Mesenchymal stem cell (in vitro differentiated cells and primary cell): ENCODE data around the gene SUB1.
"Not testable (repeated sequence)": the region's sequence is repeated elsewhere in the genome, so short reads cannot be mapped to it uniquely, and the experiment has no call there.

Experiments used
- DNase-seq: peaks from one replicate; pipeline ENCODE4 v3.0.0-alpha.2; 2013
- H2AFZ ChIP-seq: one replicate; pipeline ENCODE4 v1.6.1; 2013; ENCODE audit warnings: low read depth, mild to moderate bottlenecking, control low read depth, inconsistent platforms, low read length, moderate library complexity
- H2AK5ac ChIP-seq: 2 replicates; pipeline ENCODE4 v1.6.1; 2013; ENCODE audit warnings: low read length, moderate library complexity, mild to moderate bottlenecking, inconsistent platforms; ENCODE audit not compliant: severe bottlenecking
- H2BK120ac ChIP-seq: one replicate; pipeline ENCODE4 v1.6.1; 2013; ENCODE audit warnings: low read depth, mild to moderate bottlenecking, inconsistent platforms, low read length, moderate library complexity
- H2BK12ac ChIP-seq, 2 experiments: one replicate each; pipeline ENCODE4 v1.6.1; 2013; ENCODE audit warnings: inconsistent platforms in 2 of 2, low read length in 2 of 2, mild to moderate bottlenecking in 2 of 2, moderate library complexity in 2 of 2, control low read depth in 1 of 2
- H2BK15ac ChIP-seq: one replicate; pipeline ENCODE4 v1.6.1; 2013; ENCODE audit warnings: mild to moderate bottlenecking, low read depth, inconsistent platforms; ENCODE audit not compliant: poor library complexity, severe bottlenecking
- H2BK5ac ChIP-seq: 2 replicates; pipeline ENCODE4 v1.6.1; 2013; ENCODE audit warnings: low read depth, mild to moderate bottlenecking, low read length, control low read depth, inconsistent platforms; ENCODE audit not compliant: poor library complexity, severe bottlenecking
- H3K14ac ChIP-seq, 2 experiments: one replicate each; pipeline ENCODE4 v1.6.1; 2013; ENCODE audit warnings: inconsistent platforms in 2 of 2, low read length in 2 of 2, control low read depth in 1 of 2, mild to moderate bottlenecking in 1 of 2, moderate library complexity in 1 of 2
- H3K18ac ChIP-seq, 2 experiments: one replicate each; pipeline ENCODE4 v1.6.1; 2013; ENCODE audit warnings: inconsistent platforms in 2 of 2, low read length in 2 of 2, control low read depth in 1 of 2, low read depth in 1 of 2, mild to moderate bottlenecking in 1 of 2
- H3K23ac ChIP-seq, 2 experiments: one replicate each; pipeline ENCODE4 v1.6.1; 2013; ENCODE audit warnings: inconsistent platforms in 2 of 2, low read length in 2 of 2, mild to moderate bottlenecking in 2 of 2, moderate library complexity in 2 of 2, control low read depth in 1 of 2
- H3K27ac ChIP-seq: 2 replicates; pipeline ENCODE4 v1.5.1; 2013; ENCODE audit warnings: mild to moderate bottlenecking, moderate library complexity, low read length, control low read depth, inconsistent platforms; ENCODE audit not compliant: poor library complexity, severe bottlenecking
- H3K27me3 ChIP-seq, 2 experiments: 2 replicates each; pipeline versions ENCODE4 v1.6.1 to v1.7.0; 2013; ENCODE audit warnings: low read length in 2 of 2, mild to moderate bottlenecking in 2 of 2, moderate library complexity in 2 of 2, control low read depth in 1 of 2, inconsistent platforms in 1 of 2; ENCODE audit not compliant: control insufficient read depth in 1 of 2, insufficient read depth in 1 of 2
- H3K36me3 ChIP-seq, 2 experiments: 2 replicates each; pipeline versions ENCODE4 v1.6.1 to v1.7.0; 2013; ENCODE audit warnings: low read length in 2 of 2, control low read depth in 1 of 2, inconsistent platforms in 1 of 2, low read depth in 1 of 2, mild to moderate bottlenecking in 1 of 2; ENCODE audit not compliant: insufficient read depth in 2 of 2, control insufficient read depth in 1 of 2
- H3K4ac ChIP-seq, 2 experiments: one replicate each; pipeline ENCODE4 v1.6.1; 2013; ENCODE audit warnings: inconsistent platforms in 2 of 2, low read length in 2 of 2, mild to moderate bottlenecking in 2 of 2, moderate library complexity in 2 of 2, control low read depth in 1 of 2, low read depth in 1 of 2
- H3K4me1 ChIP-seq: 2 replicates; pipeline ENCODE4 v1.6.1; 2013; ENCODE audit warnings: low read depth, low read length, control low read depth; ENCODE audit not compliant: control insufficient read depth, insufficient read depth
- H3K4me2 ChIP-seq: 2 replicates; pipeline ENCODE4 v1.6.1; 2013; ENCODE audit warnings: low read length, mild to moderate bottlenecking, inconsistent platforms; ENCODE audit not compliant: poor library complexity, severe bottlenecking
- H3K4me3 ChIP-seq, 2 experiments: 2 replicates each; pipeline versions ENCODE4 v1.5.1 to v1.7.0; 2013; ENCODE audit warnings: low read length in 2 of 2, mild to moderate bottlenecking in 2 of 2, control low read depth in 1 of 2, low read depth in 1 of 2; ENCODE audit not compliant: insufficient read depth in 1 of 2
- H3K79me1 ChIP-seq: replicated peaks from 2 replicates; pipeline ENCODE4 v1.6.1; 2013; ENCODE audit warnings: mild to moderate bottlenecking, control low read depth, low read length, inconsistent platforms; ENCODE audit not compliant: poor library complexity, severe bottlenecking
- H3K9ac ChIP-seq: 2 replicates; pipeline ENCODE4 v1.7.0; 2013; ENCODE audit warnings: mild to moderate bottlenecking, low read length, moderate library complexity
- H3K9me3 ChIP-seq: 2 replicates; pipeline ENCODE4 v1.7.0; 2013; ENCODE audit warnings: mild to moderate bottlenecking, low read length; ENCODE audit not compliant: control insufficient read depth
- H4K8ac ChIP-seq: one replicate; pipeline ENCODE4 v1.6.1; 2013; ENCODE audit warnings: inconsistent platforms, mild to moderate bottlenecking, low read length, moderate library complexity
- H4K91ac ChIP-seq: one replicate; pipeline ENCODE4 v1.6.1; 2013; ENCODE audit warnings: mild to moderate bottlenecking, low read length, inconsistent platforms
- WGBS: methylation state at CpG from one replicate; pipeline ENCODE4 v1.1.7; 2013; ENCODE audit warnings: mixed read lengths; 5-methylcytosine and 5-hydroxymethylcytosine counted together

SUB1 gene

DNA sequence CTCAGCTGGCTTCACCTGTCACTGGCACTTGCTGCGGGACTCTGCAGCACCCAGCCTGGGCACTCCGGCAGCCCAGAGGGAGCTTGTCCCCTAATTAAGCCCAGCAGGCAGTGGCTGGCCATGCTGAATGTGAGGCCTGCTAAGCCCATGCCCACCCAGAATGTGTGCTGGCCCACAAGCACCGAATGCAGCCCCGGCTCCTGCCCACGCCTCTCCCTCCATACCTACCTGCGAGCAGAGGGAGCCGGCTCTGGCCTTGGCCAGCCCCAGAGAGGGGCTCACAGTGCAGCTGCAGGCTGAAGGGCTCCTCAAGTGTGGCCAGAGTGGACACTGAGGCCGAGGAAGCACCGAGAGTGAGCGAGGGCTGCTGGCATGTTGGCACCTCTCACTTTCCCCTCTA is 32.4 kb upstream of the SUB1 start:
- H3K4me2 ChIP-seq, result no peak overlapping the region
- H3K27ac ChIP-seq, result no peak overlapping the region
- no peaks in the 10 kb centered on the region for H3K79me1 ChIP-seq
- H3K18ac ChIP-seq, result no peak overlapping the region
- H3K4me1 ChIP-seq, result no peaks in the 10 kb centered on the region
- H2BK5ac ChIP-seq, result no peak overlapping the region
- DNase-seq, result no peak
- H2AK5ac ChIP-seq, result no peak overlapping the region
- H2BK12ac ChIP-seq, result no peak overlapping the region
- no peak overlapping the region for H2AFZ ChIP-seq
- H3K4ac ChIP-seq, result no peak overlapping the region
- WGBS, result 84% methylated on average over 9 of the region's 10 CpGs
- H3K9ac ChIP-seq, result no peak overlapping the region
- H3K14ac ChIP-seq, result peak overlapping the region in 1 of 2 experiments; percentile 55
- no peaks in the 10 kb centered on the region for H3K36me3 ChIP-seq
- no peak overlapping the region for H3K4me3 ChIP-seq
- H2BK120ac ChIP-seq, result no peak overlapping the region
- H3K9me3 ChIP-seq, result no peaks in the 10 kb centered on the region
- no peak overlapping the region for H3K23ac ChIP-seq
- H4K91ac ChIP-seq, result no peak overlapping the region
- H4K8ac ChIP-seq, result no peak overlapping the region
- H2BK15ac ChIP-seq, result no peak overlapping the region
- no peaks in the 10 kb centered on the region for H3K27me3 ChIP-seq

DNA sequence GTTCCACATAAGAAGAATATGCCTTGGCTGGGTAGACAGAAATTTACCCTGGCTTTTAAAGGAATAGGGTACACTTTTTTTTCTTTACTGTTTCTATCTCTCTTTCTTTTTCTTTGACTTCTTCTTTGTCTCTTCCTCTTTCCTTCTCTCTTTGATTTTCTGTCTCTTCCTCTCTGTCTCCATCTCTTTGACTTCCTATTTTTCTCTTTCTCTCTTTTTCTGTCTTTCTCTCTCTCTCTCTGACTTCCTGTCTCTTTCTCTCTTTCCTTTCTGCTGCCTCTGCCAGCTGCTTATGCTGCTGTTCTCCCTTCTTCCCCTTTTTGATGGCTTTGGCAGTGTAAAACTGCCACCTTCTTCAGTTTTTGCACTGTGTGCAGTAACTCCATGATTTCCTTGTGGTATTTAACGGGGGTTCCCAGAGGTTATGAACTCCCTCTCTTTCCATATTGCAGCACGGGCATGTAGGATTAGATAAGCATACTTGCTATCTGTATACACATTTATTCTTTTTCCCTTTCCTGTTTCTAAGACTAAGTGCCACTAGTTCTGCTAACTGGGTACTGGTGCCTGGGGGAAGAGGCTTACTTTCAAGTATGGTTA is 31.1 kb upstream of the SUB1 start:
- not testable (repeated sequence) for H3K9ac ChIP-seq, H2BK120ac ChIP-seq, H3K36me3 ChIP-seq, H2BK5ac ChIP-seq, H3K27me3 ChIP-seq, H3K4me1 ChIP-seq, H3K4ac ChIP-seq, H3K18ac ChIP-seq, H4K91ac ChIP-seq, H3K23ac ChIP-seq, H2AK5ac ChIP-seq, H3K14ac ChIP-seq, H2AFZ ChIP-seq, DNase-seq, H3K79me1 ChIP-seq, H2BK12ac ChIP-seq, H3K27ac ChIP-seq, H2BK15ac ChIP-seq, H3K4me3 ChIP-seq, H3K9me3 ChIP-seq, H4K8ac ChIP-seq, H3K4me2 ChIP-seq
- WGBS, result 67% methylated on average over 1 of the region's 2 CpGs

DNA sequence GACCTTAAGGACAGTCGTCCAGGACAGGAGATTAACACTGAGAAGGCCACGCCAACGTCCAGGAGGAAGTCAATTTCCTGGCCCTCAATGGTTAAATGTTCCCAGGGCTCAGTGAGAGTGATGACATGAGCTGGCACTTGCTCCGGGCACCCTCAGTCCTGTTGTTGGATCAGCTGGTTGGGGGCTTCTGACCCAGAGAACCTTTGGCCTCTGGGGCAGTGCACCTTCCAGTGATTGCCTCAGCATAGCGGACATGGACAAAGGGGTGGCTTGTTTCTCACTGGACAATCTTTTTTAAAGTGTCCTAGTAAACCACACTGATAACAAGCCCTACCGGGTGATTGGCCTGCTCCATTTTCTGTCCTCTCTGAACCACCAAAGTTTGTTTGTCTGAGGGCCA is 28.8 kb upstream of the SUB1 start:
- not testable (repeated sequence) for H3K4ac ChIP-seq, H2BK120ac ChIP-seq, H3K36me3 ChIP-seq, H3K4me2 ChIP-seq, H2AK5ac ChIP-seq, H3K4me1 ChIP-seq, H3K27me3 ChIP-seq, DNase-seq, H3K27ac ChIP-seq, H3K18ac ChIP-seq, H2AFZ ChIP-seq, H3K79me1 ChIP-seq, H4K91ac ChIP-seq, H2BK15ac ChIP-seq, H3K14ac ChIP-seq, H2BK5ac ChIP-seq, H4K8ac ChIP-seq, H3K4me3 ChIP-seq, H2BK12ac ChIP-seq, H3K23ac ChIP-seq, H3K9me3 ChIP-seq, H3K9ac ChIP-seq
- 89% methylated on average over 5 of the region's 6 CpGs for WGBS

DNA sequence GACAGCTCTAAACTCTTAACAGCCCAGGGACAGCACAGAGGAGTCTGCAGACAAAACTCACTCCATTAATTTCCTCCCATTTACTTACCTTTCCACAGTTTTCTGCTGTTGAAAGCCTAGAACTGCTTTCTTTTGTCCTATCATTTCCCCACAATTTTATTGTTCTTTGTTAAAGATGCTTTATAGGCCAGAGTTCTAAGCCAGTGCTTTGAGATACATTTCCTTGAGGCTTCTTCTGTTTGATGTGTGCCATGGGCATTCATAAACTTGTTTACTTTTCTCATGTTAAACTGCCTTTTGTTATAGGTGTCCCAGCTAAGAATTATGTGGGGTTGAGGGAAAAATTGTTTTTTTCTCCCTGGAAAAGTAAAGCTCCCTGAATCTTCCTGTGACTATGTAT is 25.9 kb upstream of the SUB1 start:
- H3K27me3 ChIP-seq, result no peaks in the 10 kb centered on the region
- no peak overlapping the region for H2BK120ac ChIP-seq
- no peak overlapping the region for H4K8ac ChIP-seq
- H4K91ac ChIP-seq, result no peak overlapping the region
- no peak overlapping the region for H2BK12ac ChIP-seq
- DNase-seq, result no peak
- H3K36me3 ChIP-seq, result no peaks in the 10 kb centered on the region
- H2BK15ac ChIP-seq, result no peak overlapping the region
- no peak overlapping the region for H3K4me3 ChIP-seq
- H3K4me1 ChIP-seq, result no peaks in the 10 kb centered on the region
- no peak overlapping the region for H3K14ac ChIP-seq
- no peak overlapping the region for H3K4me2 ChIP-seq
- H3K9ac ChIP-seq, result no peak overlapping the region
- H3K18ac ChIP-seq, result no peak overlapping the region
- H3K4ac ChIP-seq, result no peak overlapping the region
- no peak overlapping the region for H2AFZ ChIP-seq
- H3K23ac ChIP-seq, result no peak overlapping the region
- no peaks in the 10 kb centered on the region for H3K79me1 ChIP-seq
- H2BK5ac ChIP-seq, result no peak overlapping the region
- no peak overlapping the region for H2AK5ac ChIP-seq
- no peaks in the 10 kb centered on the region for H3K9me3 ChIP-seq
- H3K27ac ChIP-seq, result no peak overlapping the region
